Chondrocyte (in vitro differentiated cells): ENCODE data around the gene ZNF423. TPM values are rescaled to one million over a fixed set of nuclear protein-coding genes. Genes with fewer than 3 reads are reported as not detected.
A peak's percentile ranks its signal among the peaks of the same experiment; 100 is the strongest.

ENCODE experiments used
- DNase-seq: peaks from one replicate; pipeline ENCODE4 v3.0.0; 2021; ENCODE audit warnings: mixed read lengths, low spot score
- H3K27ac Mint-ChIP-seq: one replicate; pipeline ENCODE4 v1.8.0; 2021; ENCODE audit warnings: mild to moderate bottlenecking, moderate library complexity, mixed read lengths; ENCODE audit not compliant: unreplicated experiment
- H3K27me3 Mint-ChIP-seq: 2 replicates; pipeline ENCODE4 v1.8.0; 2021; ENCODE audit warnings: low read depth, mixed read lengths
- H3K36me3 Mint-ChIP-seq: 2 replicates; pipeline ENCODE4 v1.8.0; 2021; ENCODE audit warnings: low read depth, mixed read lengths
- H3K4me1 Mint-ChIP-seq: 2 replicates; pipeline ENCODE4 v1.8.0; 2021; ENCODE audit warnings: low read depth, mild to moderate bottlenecking, mixed read lengths
- H3K4me3 Mint-ChIP-seq: one replicate; pipeline ENCODE4 v1.8.0; 2021; ENCODE audit warnings: mild to moderate bottlenecking, moderate library complexity, mixed read lengths; ENCODE audit not compliant: unreplicated experiment
- H3K9me3 Mint-ChIP-seq: 2 replicates; pipeline ENCODE4 v1.8.0; 2021; ENCODE audit warnings: low read depth, mixed read lengths
- total RNA-seq: library from RNA; stranded (reverse); gene quantifications from 3 replicates; pipeline ENCODE4 v1.2.1, GENCODE V29; 2021
- TF ChIP-seq, protein P1 (sequence below): fragments of 200-600 bp; sonication (generic); IDR thresholded peaks from 2 replicates; pipeline ENCODE4 v1.5.0; 2021; ENCODE audit warnings: antibody characterized with exemption, mild to moderate bottlenecking, moderate library complexity

The ZNF423 gene
- total RNA-seq, 1 donor from 2014 or later, result 4.7 TPM

DNA sequence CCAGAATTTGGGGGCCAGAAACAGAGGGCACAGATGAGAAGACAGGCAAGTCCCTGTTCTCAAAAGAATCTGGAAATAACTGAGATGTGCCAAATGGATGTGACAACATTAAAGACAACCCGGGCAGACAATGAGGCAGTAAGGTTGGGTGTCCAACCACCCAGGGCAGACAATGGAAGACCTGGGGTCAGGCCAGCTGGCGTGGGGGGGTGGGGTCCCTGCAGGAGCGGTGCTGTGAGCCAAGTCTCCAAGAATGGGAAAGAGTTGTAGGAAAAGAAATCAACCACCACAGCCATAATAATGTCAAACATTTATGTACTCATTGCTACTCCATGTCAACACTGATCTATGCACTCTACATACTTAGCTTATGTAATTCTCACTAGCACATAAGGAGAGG lies 279.0 kb downstream of the ZNF423 start:
- no peaks in the 10 kb centered on the region for H3K4me1 Mint-ChIP-seq
- no peak overlapping the region for H3K27ac Mint-ChIP-seq
- DNase-seq, result no peak
- H3K4me3 Mint-ChIP-seq, result no peak overlapping the region
- peaks cover 6% of the 10 kb centered on the region for H3K36me3 Mint-ChIP-seq
- H3K27me3 Mint-ChIP-seq, result no peaks in the 10 kb centered on the region
- TF ChIP-seq, protein P1, sequence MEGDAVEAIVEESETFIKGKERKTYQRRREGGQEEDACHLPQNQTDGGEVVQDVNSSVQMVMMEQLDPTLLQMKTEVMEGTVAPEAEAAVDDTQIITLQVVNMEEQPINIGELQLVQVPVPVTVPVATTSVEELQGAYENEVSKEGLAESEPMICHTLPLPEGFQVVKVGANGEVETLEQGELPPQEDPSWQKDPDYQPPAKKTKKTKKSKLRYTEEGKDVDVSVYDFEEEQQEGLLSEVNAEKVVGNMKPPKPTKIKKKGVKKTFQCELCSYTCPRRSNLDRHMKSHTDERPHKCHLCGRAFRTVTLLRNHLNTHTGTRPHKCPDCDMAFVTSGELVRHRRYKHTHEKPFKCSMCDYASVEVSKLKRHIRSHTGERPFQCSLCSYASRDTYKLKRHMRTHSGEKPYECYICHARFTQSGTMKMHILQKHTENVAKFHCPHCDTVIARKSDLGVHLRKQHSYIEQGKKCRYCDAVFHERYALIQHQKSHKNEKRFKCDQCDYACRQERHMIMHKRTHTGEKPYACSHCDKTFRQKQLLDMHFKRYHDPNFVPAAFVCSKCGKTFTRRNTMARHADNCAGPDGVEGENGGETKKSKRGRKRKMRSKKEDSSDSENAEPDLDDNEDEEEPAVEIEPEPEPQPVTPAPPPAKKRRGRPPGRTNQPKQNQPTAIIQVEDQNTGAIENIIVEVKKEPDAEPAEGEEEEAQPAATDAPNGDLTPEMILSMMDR, result no peak
- no peaks in the 10 kb centered on the region for H3K9me3 Mint-ChIP-seq

DNA sequence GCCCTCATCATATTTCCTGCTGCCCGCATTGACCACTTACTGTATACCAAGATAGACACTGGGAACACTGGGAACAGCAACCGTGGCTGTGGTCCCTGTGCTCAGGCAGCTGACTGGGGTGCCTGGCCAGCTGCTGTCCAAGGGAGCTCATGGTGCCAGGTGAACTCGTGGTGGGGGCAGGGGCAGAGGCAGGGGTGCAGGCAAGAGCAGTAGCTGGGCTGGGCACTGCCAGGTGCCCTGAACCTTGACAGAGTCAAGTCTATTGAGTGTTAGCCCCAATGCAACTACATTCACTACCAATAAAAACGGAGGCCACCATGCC lies 279.8 kb downstream of the ZNF423 start:
- no peak overlapping the region for H3K27ac Mint-ChIP-seq
- TF ChIP-seq, protein P1, result no peak

DNA sequence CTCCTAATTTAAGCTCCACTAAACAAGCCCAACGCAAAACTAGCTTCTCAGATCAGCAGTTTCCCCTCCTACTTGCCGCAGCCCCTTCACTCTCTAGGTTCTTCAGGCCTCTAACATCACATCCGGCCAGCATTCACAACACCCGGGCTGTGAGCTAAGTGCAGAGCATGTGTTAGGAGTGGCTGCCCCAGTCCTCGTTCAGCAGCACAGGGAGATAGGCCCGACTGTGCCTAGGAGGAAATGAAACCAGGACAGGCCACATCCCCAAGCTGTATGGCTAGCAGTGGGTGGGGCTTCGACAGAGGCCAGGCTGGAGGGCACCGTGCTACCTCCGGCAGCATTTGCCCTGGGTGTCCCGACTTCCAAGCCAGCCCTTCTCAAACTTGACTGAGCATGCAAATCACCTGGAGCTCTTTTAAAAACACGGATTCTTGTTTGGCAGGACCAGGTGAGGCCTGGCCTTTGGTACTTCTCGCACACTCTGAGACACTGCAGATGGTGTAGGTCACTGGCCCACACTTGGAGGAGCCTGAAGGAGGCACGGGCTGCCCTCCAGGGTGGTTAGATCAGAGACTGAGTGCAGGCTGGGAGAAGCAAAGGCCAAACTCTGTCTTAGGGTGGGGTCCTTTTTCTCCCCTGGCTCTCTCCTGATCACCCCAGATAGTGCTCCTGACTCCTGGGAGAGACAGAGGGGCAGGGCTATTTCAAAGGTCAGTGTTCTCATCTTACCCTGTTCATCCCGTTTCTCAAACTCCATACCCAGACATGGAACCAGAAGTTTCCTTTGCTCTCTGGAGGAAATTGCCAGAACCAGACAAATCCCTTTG lies 280.4 kb downstream of the ZNF423 start:
- H3K27me3 Mint-ChIP-seq, result no peaks in the 10 kb centered on the region
- no peaks in the 10 kb centered on the region for H3K9me3 Mint-ChIP-seq
- DNase-seq, result no peak
- H3K27ac Mint-ChIP-seq, result peak overlapping the region; percentile 35
- H3K4me1 Mint-ChIP-seq, result no peaks in the 10 kb centered on the region
- TF ChIP-seq, protein P1, result no peak
- no peak overlapping the region for H3K4me3 Mint-ChIP-seq
- peaks cover 6% of the 10 kb centered on the region for H3K36me3 Mint-ChIP-seq

More for the DNA sequence above, 279.8 kb downstream of the ZNF423 start:
- no peak for DNase-seq
- no peaks in the 10 kb centered on the region for H3K27me3 Mint-ChIP-seq
- H3K9me3 Mint-ChIP-seq, result no peaks in the 10 kb centered on the region
- H3K4me3 Mint-ChIP-seq, result no peak overlapping the region
- H3K4me1 Mint-ChIP-seq, result no peaks in the 10 kb centered on the region
- peaks cover 6% of the 10 kb centered on the region for H3K36me3 Mint-ChIP-seq

DNA sequence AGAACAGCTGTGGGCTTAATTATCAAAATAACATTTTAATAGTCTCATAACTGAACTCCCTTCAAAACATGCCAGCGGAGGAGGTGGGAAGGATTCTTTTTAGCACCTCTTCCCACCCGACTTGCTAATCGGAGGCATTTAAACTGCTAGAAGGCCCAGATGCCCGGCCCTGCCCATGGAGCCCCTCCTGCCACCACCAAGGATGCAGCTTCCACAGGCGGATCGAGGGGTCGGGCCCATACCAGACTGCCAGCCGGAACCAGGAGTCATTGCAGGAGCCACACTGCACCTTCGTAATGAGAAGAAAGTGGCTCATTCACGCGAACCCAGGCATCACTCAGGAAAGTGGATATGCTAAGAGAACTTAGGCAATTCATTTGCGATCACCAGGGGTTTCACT lies 281.1 kb downstream of the ZNF423 start:
- TF ChIP-seq, protein P1, result no peak
- Mint-ChIP-seq H3K36me3 (peaks cover 6% of the 10 kb centered on the region), H3K4me3 (no peak overlapping the region), H3K9me3 (no peaks in the 10 kb centered on the region), H3K27ac (no peak overlapping the region), H3K27me3 (no peaks in the 10 kb centered on the region), H3K4me1 (no peaks in the 10 kb centered on the region)
- no peak for DNase-seq

DNA sequence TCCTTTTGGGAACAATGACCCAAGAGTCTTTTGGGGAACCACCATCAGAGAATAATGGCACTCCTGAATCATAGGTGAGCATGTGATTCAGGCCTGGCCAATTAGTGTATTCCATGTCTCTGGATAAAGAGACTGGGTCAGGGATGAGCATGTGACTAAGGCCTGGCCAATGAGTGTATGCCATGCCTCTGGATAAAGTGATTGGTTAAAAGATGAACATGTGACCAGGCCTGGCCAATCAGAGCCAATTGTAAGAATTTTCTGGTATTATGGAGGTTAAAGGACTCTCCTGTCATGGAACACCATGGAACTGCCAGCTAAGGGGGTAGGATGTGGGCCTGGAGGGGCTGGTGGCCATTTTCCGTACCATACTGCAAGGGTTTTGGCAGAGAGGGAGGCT lies 288.0 kb downstream of the ZNF423 start:
- TF ChIP-seq, protein P1, result no peak

More for the DNA sequence above, 288.0 kb downstream of the ZNF423 start:
- Mint-ChIP-seq H3K4me3 (no peak overlapping the region), H3K4me1 (peaks cover 17% of the 10 kb centered on the region), H3K27ac (no peak overlapping the region), H3K27me3 (no peaks in the 10 kb centered on the region), H3K36me3 (peaks cover 2% of the 10 kb centered on the region), H3K9me3 (no peaks in the 10 kb centered on the region)
- DNase-seq, result no peak
